DOHH2 (cell line): ENCODE results near the gene HERC2.

ENCODE experiments used
- CTCF ChIP-seq: fragments of 200-600 bp; sonication (generic); IDR thresholded peaks from one replicate; pipeline ENCODE4 v1.5.1; 2014; ENCODE audit warnings: antibody characterized with exemption, mild to moderate bottlenecking, low read depth, low read length; ENCODE audit not compliant: poor library complexity, severe bottlenecking
- EZH2phosphoT487 ChIP-seq: fragments of 200-600 bp; sonication (generic); IDR thresholded peaks from 2 replicates; pipeline ENCODE4 v1.6.1; 2017; ENCODE audit warnings: borderline replicate concordance, mild to moderate bottlenecking, antibody characterized with exemption, low read length, moderate library complexity, mixed read lengths

- peak; percentile 33; the same call in 1 of the 2 replicates for TF ChIP-seq EZH2phosphoT487
- peak; percentile 38 for TF ChIP-seq CTCF
These were observed 223.0 kb downstream of the HERC2 start, which contains the start of gene OCA2 for GRCh38 chr15:28098766-28099554.
